ENCODE results near the gene NLRC5.

The NLRC5 gene

GRCh38 chr16:57025941-57026777, 36.8 kb downstream of the NLRC5 start:
- no peak for DNase-seq

GRCh38 chr16:57026778-57027062, 37.4 kb downstream of the NLRC5 start:
- DNase-seq, result no peak

- DNase-seq, result no peak
These were observed 37.7 kb downstream of the NLRC5 start for GRCh38 chr16:57027067-57027466.

- DNase-seq, result no peak
These were observed 38.7 kb downstream of the NLRC5 start for GRCh38 chr16:57028086-57028485.

- DNase-seq, result no peak
These were observed 40.1 kb downstream of the NLRC5 start for GRCh38 chr16:57029161-57030160.

- DNase-seq, result no peak
These were observed 41.1 kb downstream of the NLRC5 start for GRCh38 chr16:57030346-57030902.

GRCh38 chr16:57031156-57031555, 41.8 kb downstream of the NLRC5 start:
- no peak for DNase-seq

GRCh38 chr16:57032346-57032745, 43.0 kb downstream of the NLRC5 start:
- no peak for DNase-seq

GRCh38 chr16:57032931-57033330, 43.6 kb downstream of the NLRC5 start:
- no peak for DNase-seq

GRCh38 chr16:57036315-57036714, 47.0 kb downstream of the NLRC5 start:
- no peak for DNase-seq

GRCh38 chr16:57036945-57037344, 47.6 kb downstream of the NLRC5 start:
- DNase-seq, result no peak

- no peak for DNase-seq
These were observed 48.8 kb downstream of the NLRC5 start for GRCh38 chr16:57038166-57038565.

- peak; percentile 4 for DNase-seq
These were observed 49.9 kb downstream of the NLRC5 start for GRCh38 chr16:57039148-57039812.

GRCh38 chr16:57041182-57042156, 52.1 kb downstream of the NLRC5 start:
- no peak for DNase-seq

- DNase-seq, result no peak
These were observed 53.1 kb downstream of the NLRC5 start for GRCh38 chr16:57042157-57043111.

GRCh38 chr16:57043248-57043647, 53.9 kb downstream of the NLRC5 start:
- no peak for DNase-seq

- no peak for DNase-seq
These were observed 55.8 kb downstream of the NLRC5 start for GRCh38 chr16:57044931-57045693.

GRCh38 chr16:57045694-57046381, 56.5 kb downstream of the NLRC5 start:
- no peak for DNase-seq

GRCh38 chr16:57048095-57048494, 58.7 kb downstream of the NLRC5 start:
- no peak for DNase-seq

All from GDM1 (cell line).